ENCODE data around the gene RPS6KA1. TPM values are rescaled to one million over a fixed set of nuclear protein-coding genes. Genes with fewer than 3 reads are reported as not detected.

Gene RPS6KA1
- total RNA-seq, 6 donors from 2014 or later: 91.1 to 161 (median 120) TPM

GRCh38 chr1:26614655-26615411 lies 85.3 kb downstream of the RPS6KA1 start:
- Histone ChIP-seq H3K4me1 (peaks cover 8 to 17% (median 13%) of the 10 kb centered on the region in 4 donors), H3K27me3 (no peaks in the 10 kb centered on the region), H3K9me3 (no peaks in the 10 kb centered on the region), H3K4me3 (no peak overlapping the region), H3K36me3 (no peaks in the 10 kb centered on the region), H3K27ac (no peak overlapping the region)
- TF ChIP-seq POLR2AphosphoS5 (IDR thresholded peaks at IDR 0.05) (no peak), EP300 (IDR thresholded peaks at IDR 0.05) (no peak), POLR2A (IDR thresholded peaks at IDR 0.05) (no peak), CTCF (IDR thresholded peaks at IDR 0.05) (no peak)
- DNase-seq (no peak), ATAC-seq (ENCODE audit: low FRiP score in 2 of 2) (no peak)
- 100% methylated on average over 1 of the region's 1 CpG for WGBS, 2 donors

- no peak overlapping the region for H3K4me3 ChIP-seq
- H3K36me3 ChIP-seq: no peaks in the 10 kb centered on the region
- H3K4me1 ChIP-seq: peaks cover 8 to 21% (median 15%) of the 10 kb centered on the region in 4 donors
- ATAC-seq (ENCODE audit: low FRiP score in 2 of 2) (no peak), DNase-seq (no peak)
- no peaks in the 10 kb centered on the region for H3K9me3 ChIP-seq
- 87 to 91% methylated on average over 2 of the region's 2 CpGs for WGBS, 2 donors
- H3K27me3 ChIP-seq: no peaks in the 10 kb centered on the region
- H3K27ac ChIP-seq: no peak overlapping the region
- TF ChIP-seq EP300 (IDR thresholded peaks at IDR 0.05) (no peak), CTCF (IDR thresholded peaks at IDR 0.05) (no peak), POLR2A (IDR thresholded peaks at IDR 0.05) (no peak), POLR2AphosphoS5 (IDR thresholded peaks at IDR 0.05) (no peak)
Measured at GRCh38 chr1:26616881-26617280, 87.3 kb downstream of the RPS6KA1 start.

GRCh38 chr1:26618561-26618960 lies 89.0 kb downstream of the RPS6KA1 start:
- peak overlapping the region in 1 of 4 donors; percentile 99 for H3K27ac ChIP-seq
- H3K36me3 ChIP-seq: no peaks in the 10 kb centered on the region
- peaks cover 8 to 27% (median 19%) of the 10 kb centered on the region in 4 donors for H3K4me1 ChIP-seq
- H3K27me3 ChIP-seq: no peaks in the 10 kb centered on the region
- TF ChIP-seq POLR2A (IDR thresholded peaks at IDR 0.05): no peak
- no peak for TF ChIP-seq EP300 (IDR thresholded peaks at IDR 0.05)
- no peaks in the 10 kb centered on the region for H3K9me3 ChIP-seq
- ATAC-seq (ENCODE audit: low FRiP score in 2 of 2) (no peak), DNase-seq (no peak)
- WGBS, 2 donors: 66 to 70% methylated on average over 3 of the region's 3 CpGs
- H3K4me3 ChIP-seq: no peak overlapping the region

Small RNA genes within 50 kb of the gene (small RNA-seq; reads per million reads assigned to genes)
- gene MIR1976: 0.43 to 2.0 (median 0.51) reads per million in 4 donors
- gene RF00019: 0 reads per million in 4 donors
- gene RNU7-29P: 0 reads per million in 4 donors

Other genes starting within 250 kb of the RPS6KA1 start
- gene SH3BGRL3, start 249.7 kb upstream of the RPS6KA1 start, total RNA-seq: 100 to 1,000 TPM in 4 of 6 donors, 10 to 100 TPM in 2; 39.1 to 271 (median 156) TPM
- gene UBXN11, start 223.1 kb upstream of the RPS6KA1 start, total RNA-seq: 100 to 1,000 TPM in 2 of 6 donors, 10 to 100 TPM in 4; 25.7 to 194 (median 62.5) TPM
- 100 to 1,000 TPM in 5 of 6 donors, 10 to 100 TPM in 1; 74.4 to 437 (median 172) TPM for gene CD52, start 211.8 kb upstream of the RPS6KA1 start, total RNA-seq
- gene CRYBG2, start 175.6 kb upstream of the RPS6KA1 start, total RNA-seq: 10 to 100 TPM in 3 of 6 donors, 1 to 10 TPM in 2, under 1 TPM in 1; 0.59 to 25.2 (median 11.1) TPM
- gene ZNF683, start 157.0 kb upstream of the RPS6KA1 start, total RNA-seq: 1 to 10 TPM in 2 of 6 donors, under 1 TPM in 3, not detected in 1; 0.30 to 1.3 (median 0.72) TPM
- gene LIN28A, start 118.9 kb upstream of the RPS6KA1 start, total RNA-seq: 1 to 10 TPM in 2 of 6 donors, not detected in 4; 1.2 to 1.4 TPM
- gene DHDDS, start 97.4 kb upstream of the RPS6KA1 start, total RNA-seq: 10 to 100 TPM; 25.6 to 53.0 (median 39.4) TPM
- gene HMGN2, start 57.3 kb upstream of the RPS6KA1 start, total RNA-seq: 100 to 1,000 TPM; 166 to 378 (median 267) TPM
- 100 to 1,000 TPM in 1 of 6 donors, 10 to 100 TPM in 5; 61.3 to 102 (median 70.5) TPM for gene ARID1A, start 166.3 kb downstream of the RPS6KA1 start, total RNA-seq

Measured in upper lobe of left lung (tissue), 6 donors.